HCT116 (cell line): Measurements from ENCODE around the gene CPNE5. TPM values are rescaled to one million over a fixed set of nuclear protein-coding genes. Genes with fewer than 3 reads are reported as not detected.

Experiments
- ATAC-seq: fragments of 200-7000 bp; cut with Tn5 transposase; 2 replicates; pipeline ENCODE4 v1.9.1; 2020; ENCODE audit warnings: mild to moderate bottlenecking, moderate library complexity
- BruUV-seq: library from RNA; stranded (reverse); fragments of 400-500 nt; replicated peaks from 2 replicates; lab custom pipeline; 2021; lab: Mats Ljungman, UMichigan
- CTCF ChIA-PET: fragments of 300-600 bp; sonication (Branson Sonifier 250); formaldehyde crosslinking; loops from one replicate; lab custom pipeline; 2021; ENCODE audit warnings: antibody characterized with exemption; lab: Charles Lee
- POLR2A ChIA-PET: fragments of 300-600, 350-600 bp; sonication (Branson Sonifier 250); formaldehyde crosslinking; loops from one replicate; lab custom pipeline; 2021; ENCODE audit warnings: antibody characterized with exemption; lab: Charles Lee
- RAD21 ChIA-PET, 2 experiments: fragments of 300-600 bp; sonication (Branson Sonifier 250); formaldehyde crosslinking; loops; one replicate each; lab custom pipeline; 2023; ENCODE audit warnings: low total read pairs in 2 of 2; ENCODE audit not compliant: uncharacterized antibody in 2 of 2, unreplicated experiment in 2 of 2, low non-redundant PET in 1 of 2; lab: Charles Lee
- DNase-seq: peaks from one replicate; pipeline ENCODE4 v3.0.0-alpha.2; 2010; ENCODE audit warnings: low read depth, low spot score
- H2AFZ ChIP-seq: fragments of 200-600 bp; shearing (Covaris generic), sonication (generic); 2 replicates; pipeline ENCODE4 v1.6.1; 2017; ENCODE audit warnings: low read depth, mixed run types, mixed read lengths, antibody characterized with exemption, low read length; ENCODE audit not compliant: poor library complexity, severe bottlenecking
- H3K27ac ChIP-seq: 2 replicates; pipeline ENCODE4 v1.5.1; 2012; ENCODE audit warnings: low read depth, low read length
- H3K27me3 ChIP-seq: fragments of 200-600 bp; sonication (generic); 2 replicates; pipeline ENCODE4 v1.6.1; 2016; ENCODE audit warnings: mixed run types, low read length, mixed read lengths; ENCODE audit not compliant: insufficient read depth
- H3K36me3 ChIP-seq, 2 experiments: fragments of 200-500 bp in 1 of 2; fragments of 200-600 bp in 1 of 2; sonication (Bioruptor generic) in 1 of 2; sonication (generic) in 1 of 2; 2 replicates each; pipeline versions ENCODE4 v1.5.1 to v1.6.1; 2014 to 2016; ENCODE audit warnings: low read length in 2 of 2, inconsistent platforms in 1 of 2, mixed read lengths in 1 of 2, mixed run types in 1 of 2; ENCODE audit not compliant: insufficient read depth in 2 of 2, control insufficient read depth in 1 of 2
- H3K4me1 ChIP-seq, 2 experiments: fragments of 200-600 bp in 1 of 2; sonication (generic) in 1 of 2; 2 replicates each; pipeline versions ENCODE4 v1.5.1 to v1.6.1; 2012 to 2017; ENCODE audit warnings: low read length in 2 of 2, inconsistent platforms in 1 of 2, mild to moderate bottlenecking in 1 of 2, mixed read lengths in 1 of 2, mixed run types in 1 of 2, moderate library complexity in 1 of 2; ENCODE audit not compliant: insufficient read depth in 2 of 2, control insufficient read depth in 1 of 2
- H3K4me2 ChIP-seq: fragments of 200-600 bp; sonication (generic); 2 replicates; pipeline ENCODE4 v1.6.1; 2017; ENCODE audit warnings: mixed run types, low read length, mixed read lengths
- H3K4me3 ChIP-seq, 2 experiments: fragments of 200-600 bp in 1 of 2; sonication (generic) in 1 of 2; replicated peaks in 1 of 2; 2 replicates each; pipeline ENCODE4 v1.5.1; 2011 to 2016; ENCODE audit warnings: low read length in 2 of 2, control low read depth in 1 of 2, low read depth in 1 of 2, mild to moderate bottlenecking in 1 of 2, mixed read lengths in 1 of 2, mixed run types in 1 of 2
- H3K79me2 ChIP-seq: fragments of 200-600 bp; sonication (generic); 2 replicates; pipeline ENCODE4 v1.6.1; 2017; ENCODE audit warnings: mild to moderate bottlenecking, mixed run types, low read length, moderate library complexity, mixed read lengths; ENCODE audit not compliant: insufficient read depth
- H3K9ac ChIP-seq: fragments of 200-600 bp; sonication (generic); 2 replicates; pipeline ENCODE4 v1.6.1; 2016; ENCODE audit warnings: low read length, mixed read lengths
- H3K9me2 ChIP-seq: fragments of 200-600 bp; sonication (generic), shearing (Covaris generic); 2 replicates; pipeline ENCODE4 v1.6.1; 2017; ENCODE audit warnings: mixed run types, mild to moderate bottlenecking, moderate library complexity; ENCODE audit not compliant: insufficient read depth
- H3K9me3 ChIP-seq, 2 experiments: fragments of 200-500 bp in 1 of 2; fragments of 200-600 bp in 1 of 2; sonication (Bioruptor generic) in 1 of 2; sonication (generic) in 1 of 2; 2 replicates each; pipeline ENCODE4 v1.6.1; 2014 to 2017; ENCODE audit warnings: low read length in 2 of 2, mixed read lengths in 2 of 2, inconsistent platforms in 1 of 2, low read depth in 1 of 2, mild to moderate bottlenecking in 1 of 2, mixed run types in 1 of 2, moderate library complexity in 1 of 2; ENCODE audit not compliant: control insufficient read depth in 1 of 2, insufficient read depth in 1 of 2
- H4K20me1 ChIP-seq: fragments of 200-600 bp; sonication (generic), shearing (Covaris generic); 2 replicates; pipeline ENCODE4 v1.6.1; 2017; ENCODE audit warnings: mixed run types, mild to moderate bottlenecking, moderate library complexity; ENCODE audit not compliant: insufficient read depth
- ATF3 ChIP-seq: IDR thresholded peaks from 2 replicates; pipeline ENCODE4 v1.6.1; 2012
- CBX3 ChIP-seq: IDR thresholded peaks from 2 replicates; pipeline ENCODE4 v1.6.1; 2012; ENCODE audit warnings: low read depth
- CEBPB ChIP-seq: IDR thresholded peaks from 2 replicates; pipeline ENCODE4 v1.6.1; 2012; ENCODE audit warnings: low read depth
- ELF1 ChIP-seq: IDR thresholded peaks from 2 replicates; pipeline ENCODE4 v1.6.1; 2012; ENCODE audit warnings: low read depth, borderline replicate concordance
- EZH2 ChIP-seq: fragments of 200-600 bp; sonication (generic); IDR thresholded peaks from 2 replicates; pipeline ENCODE4 v1.6.1; 2017; ENCODE audit warnings: antibody characterized with exemption, mixed run types
- FOSL1 ChIP-seq: IDR thresholded peaks from 2 replicates; pipeline ENCODE4 v1.6.1; 2012; ENCODE audit warnings: low read depth
- JUND ChIP-seq: IDR thresholded peaks from 2 replicates; pipeline ENCODE4 v1.6.1; 2012
- RAD21 ChIP-seq: IDR thresholded peaks from 2 replicates; pipeline ENCODE4 v1.6.1; 2012; ENCODE audit warnings: low read depth, mild to moderate bottlenecking
- REST ChIP-seq: IDR thresholded peaks from 2 replicates; pipeline ENCODE4 v1.6.1; 2012; ENCODE audit warnings: low read depth
- SIN3A ChIP-seq: IDR thresholded peaks from 2 replicates; pipeline ENCODE4 v1.6.1; 2012; ENCODE audit warnings: low read depth
- SP1 ChIP-seq: IDR thresholded peaks from 2 replicates; pipeline ENCODE4 v1.6.1; 2012; ENCODE audit warnings: low read depth
- YY1 ChIP-seq: IDR thresholded peaks from 2 replicates; pipeline ENCODE4 v1.6.1; 2011; ENCODE audit warnings: low read length, low read depth, moderate library complexity, mild to moderate bottlenecking; ENCODE audit not compliant: insufficient replicate concordance; ENCODE audit errors: extremely low read depth
- intact Hi-C: fragments of 100-400 bp; cut with micrococcal nuclease; formaldehyde crosslinking; loops from 2 replicates; pipeline ENCODE4 v1.10.0; 2022
- total RNA-seq: library from RNA; stranded (reverse); gene quantifications from one replicate; pipeline ENCODE4 v1.2.1, GENCODE V29; 2021; ENCODE audit not compliant: unreplicated experiment
- TF ChIP-seq, protein P1 (sequence below), 3 experiments: fragments of 200-600 bp in 1 of 3; sonication (generic) in 1 of 3; IDR thresholded peaks in 2 of 3; conservative IDR thresholded peaks in 1 of 3; 2 replicates each; pipeline ENCODE4 v1.5.1; 2012 to 2017; ENCODE audit warnings: low read depth in 2 of 3, low read length in 2 of 3, antibody characterized with exemption in 1 of 3, borderline replicate concordance in 1 of 3, control low read depth in 1 of 3, mild to moderate bottlenecking in 1 of 3, mixed read lengths in 1 of 3, mixed run types in 1 of 3, moderate library complexity in 1 of 3; ENCODE audit not compliant: insufficient read depth in 1 of 3

The CPNE5 gene
- total RNA-seq, 1 experiment from 2014 or later, result not detected

- H3K27ac ChIP-seq, result no peak overlapping the region
- H4K20me1 ChIP-seq, result no peaks in the 10 kb centered on the region
- peaks cover 4 to 8% of the 10 kb centered on the region in 2 experiments; a peak in 3 of 4 replicates for H3K4me1 ChIP-seq
- intact Hi-C loops, result no loop called here
- TF ChIP-seq CEBPB, result no peak
- no peak for TF ChIP-seq ATF3
- no peak for TF ChIP-seq YY1
- TF ChIP-seq, protein P1, sequence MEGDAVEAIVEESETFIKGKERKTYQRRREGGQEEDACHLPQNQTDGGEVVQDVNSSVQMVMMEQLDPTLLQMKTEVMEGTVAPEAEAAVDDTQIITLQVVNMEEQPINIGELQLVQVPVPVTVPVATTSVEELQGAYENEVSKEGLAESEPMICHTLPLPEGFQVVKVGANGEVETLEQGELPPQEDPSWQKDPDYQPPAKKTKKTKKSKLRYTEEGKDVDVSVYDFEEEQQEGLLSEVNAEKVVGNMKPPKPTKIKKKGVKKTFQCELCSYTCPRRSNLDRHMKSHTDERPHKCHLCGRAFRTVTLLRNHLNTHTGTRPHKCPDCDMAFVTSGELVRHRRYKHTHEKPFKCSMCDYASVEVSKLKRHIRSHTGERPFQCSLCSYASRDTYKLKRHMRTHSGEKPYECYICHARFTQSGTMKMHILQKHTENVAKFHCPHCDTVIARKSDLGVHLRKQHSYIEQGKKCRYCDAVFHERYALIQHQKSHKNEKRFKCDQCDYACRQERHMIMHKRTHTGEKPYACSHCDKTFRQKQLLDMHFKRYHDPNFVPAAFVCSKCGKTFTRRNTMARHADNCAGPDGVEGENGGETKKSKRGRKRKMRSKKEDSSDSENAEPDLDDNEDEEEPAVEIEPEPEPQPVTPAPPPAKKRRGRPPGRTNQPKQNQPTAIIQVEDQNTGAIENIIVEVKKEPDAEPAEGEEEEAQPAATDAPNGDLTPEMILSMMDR (IDR thresholded peaks at IDR 0.05 in 2 of 3, conservative IDR thresholded peaks at IDR 0.05 in 1 of 3; ENCODE audit: borderline replicate concordance in 1 of 3, insufficient read depth in 1 of 3, low read depth in 2 of 3, low read length in 2 of 3), result no peak
- no peak for TF ChIP-seq RAD21
- TF ChIP-seq ELF1, result no peak
- TF ChIP-seq FOSL1, result no peak
- TF ChIP-seq EZH2, result no peak
- TF ChIP-seq REST, result no peak
- TF ChIP-seq JUND, result no peak
- TF ChIP-seq SP1, result no peak
- no peak for TF ChIP-seq CBX3
- no peak for TF ChIP-seq SIN3A
- no peak for ATAC-seq
- ChIA-PET POLR2A (no interaction called here), RAD21 (no interaction called here), CTCF (no interaction called here)
- no peak overlapping the region for H3K4me2 ChIP-seq
- H3K9me3 ChIP-seq, result no peaks in the 10 kb centered on the region
- H3K79me2 ChIP-seq, result no peaks in the 10 kb centered on the region
- no peak overlapping the region for H3K4me3 ChIP-seq
- H3K27me3 ChIP-seq, result no peaks in the 10 kb centered on the region
- H2AFZ ChIP-seq, result no peak overlapping the region
- no peaks in the 10 kb centered on the region for H3K36me3 ChIP-seq
- DNase-seq, result no peak
- no TSS peak for BruUV-seq
- no peaks in the 10 kb centered on the region for H3K9me2 ChIP-seq
- H3K9ac ChIP-seq, result no peak overlapping the region
These were observed 16.6 kb downstream of the CPNE5 start for GRCh38 chr6:36822506-36823269.
